ENCODE data around the gene ATRX.

Gene ATRX

GRCh38 chrX:77493677-77494553 is 292.1 kb downstream of the ATRX start:
- DNase-seq (ENCODE audit: low read depth in 3 of 3) = no peak

- DNase-seq (ENCODE audit: low read depth in 3 of 3) = no peak
These were observed 302.0 kb downstream of the ATRX start for GRCh38 chrX:77484045-77484444.

GRCh38 chrX:77455437-77455836 is 330.6 kb downstream of the ATRX start:
- no peak for DNase-seq (ENCODE audit: low read depth in 3 of 3)
